Left kidney (tissue), 2 donors: ENCODE data around the gene DHRSX. TPM values are rescaled to one million over a fixed set of nuclear protein-coding genes. Genes with fewer than 3 reads are reported as not detected.
"Not testable (repeated sequence)": the region's sequence is repeated elsewhere in the genome, so short reads cannot be mapped to it uniquely, and the experiment has no call there.

Experiments used
- DNase-seq: peaks from one replicate; pipeline ENCODE4 v3.0.0-alpha.2; 2013
- polyA plus RNA-seq: library from polyadenylated mRNA; unstranded; fragments of 120-200 nt; gene quantifications from one replicate; pipeline ENCODE4 v1.2.1, GENCODE V29; 2013; ENCODE audit not compliant: insufficient read length

DHRSX gene
- polyA plus RNA-seq, 1 donor = 27.5 TPM

GRCh38 chrX:2220296-2220695, 280.5 kb downstream of the DHRSX start:
- DNase-seq = no peak

- not testable (repeated sequence) for DNase-seq
These were observed 286.5 kb downstream of the DHRSX start for GRCh38 chrX:2214138-2214823.

- not testable (repeated sequence) for DNase-seq
These were observed 289.1 kb downstream of the DHRSX start for GRCh38 chrX:2211667-2212066.

- DNase-seq = no peak
These were observed 307.5 kb downstream of the DHRSX start for GRCh38 chrX:2193273-2193592.

GRCh38 chrX:2192584-2193272, 308.0 kb downstream of the DHRSX start:
- no peak for DNase-seq

- DNase-seq = no peak
These were observed 311.9 kb downstream of the DHRSX start for GRCh38 chrX:2188840-2189239.

- DNase-seq = peak; percentile 40
These were observed 312.4 kb downstream of the DHRSX start for GRCh38 chrX:2188330-2188792.

GRCh38 chrX:2187352-2188115, 313.2 kb downstream of the DHRSX start:
- DNase-seq = no peak

- DNase-seq = no peak
These were observed 315.3 kb downstream of the DHRSX start for GRCh38 chrX:2185341-2186082.

GRCh38 chrX:2184089-2184488, 316.7 kb downstream of the DHRSX start:
- DNase-seq = no peak

GRCh38 chrX:2183193-2183725, 317.5 kb downstream of the DHRSX start:
- DNase-seq = no peak

- no peak for DNase-seq
These were observed 323.2 kb downstream of the DHRSX start for GRCh38 chrX:2177541-2177940.

GRCh38 chrX:2176733-2177132, 324.0 kb downstream of the DHRSX start:
- DNase-seq = peak; percentile 44

GRCh38 chrX:2176274-2176673, 324.5 kb downstream of the DHRSX start:
- no peak for DNase-seq

- no peak for DNase-seq
These were observed 328.4 kb downstream of the DHRSX start for GRCh38 chrX:2172359-2172758.

Other genes starting within 250 kb of the DHRSX start
- gene ZBED1, start within 50 bp of the DHRSX start, polyA plus RNA-seq = 40.9 TPM
- gene CD99, start 190.3 kb upstream of the DHRSX start, polyA plus RNA-seq = 178 TPM